LNCAP (cell line): ENCODE data around the gene PPP2R3B.

Experiments used
- TF ChIP-seq, protein P1 (sequence below): fragments of 450-650 bp; IDR thresholded peaks from 2 replicates; pipeline ENCODE4 v1.5.1; 2017; ENCODE audit warnings: mild to moderate bottlenecking

Gene PPP2R3B

DNA sequence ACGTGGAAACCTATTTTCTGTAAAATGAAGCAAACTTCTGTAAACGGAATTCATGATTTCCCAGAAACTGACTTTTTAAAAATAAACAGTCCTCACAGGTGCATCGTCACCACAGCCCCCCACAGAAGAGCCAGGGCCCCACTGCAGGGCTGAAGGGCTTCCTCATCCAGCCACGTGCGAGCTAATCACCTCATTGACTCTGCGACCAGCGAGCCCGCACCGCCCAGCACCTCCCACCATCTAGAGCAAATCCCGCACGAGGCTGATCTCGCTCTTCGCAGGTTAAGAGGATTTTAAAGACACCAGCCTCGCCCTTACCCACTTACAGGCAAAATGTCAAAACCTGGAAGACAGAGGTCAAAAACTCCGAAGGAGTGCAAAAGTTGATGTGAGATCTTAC lies 14.8 kb downstream of the PPP2R3B start:
- TF ChIP-seq, protein P1, sequence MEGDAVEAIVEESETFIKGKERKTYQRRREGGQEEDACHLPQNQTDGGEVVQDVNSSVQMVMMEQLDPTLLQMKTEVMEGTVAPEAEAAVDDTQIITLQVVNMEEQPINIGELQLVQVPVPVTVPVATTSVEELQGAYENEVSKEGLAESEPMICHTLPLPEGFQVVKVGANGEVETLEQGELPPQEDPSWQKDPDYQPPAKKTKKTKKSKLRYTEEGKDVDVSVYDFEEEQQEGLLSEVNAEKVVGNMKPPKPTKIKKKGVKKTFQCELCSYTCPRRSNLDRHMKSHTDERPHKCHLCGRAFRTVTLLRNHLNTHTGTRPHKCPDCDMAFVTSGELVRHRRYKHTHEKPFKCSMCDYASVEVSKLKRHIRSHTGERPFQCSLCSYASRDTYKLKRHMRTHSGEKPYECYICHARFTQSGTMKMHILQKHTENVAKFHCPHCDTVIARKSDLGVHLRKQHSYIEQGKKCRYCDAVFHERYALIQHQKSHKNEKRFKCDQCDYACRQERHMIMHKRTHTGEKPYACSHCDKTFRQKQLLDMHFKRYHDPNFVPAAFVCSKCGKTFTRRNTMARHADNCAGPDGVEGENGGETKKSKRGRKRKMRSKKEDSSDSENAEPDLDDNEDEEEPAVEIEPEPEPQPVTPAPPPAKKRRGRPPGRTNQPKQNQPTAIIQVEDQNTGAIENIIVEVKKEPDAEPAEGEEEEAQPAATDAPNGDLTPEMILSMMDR: no peak

DNA sequence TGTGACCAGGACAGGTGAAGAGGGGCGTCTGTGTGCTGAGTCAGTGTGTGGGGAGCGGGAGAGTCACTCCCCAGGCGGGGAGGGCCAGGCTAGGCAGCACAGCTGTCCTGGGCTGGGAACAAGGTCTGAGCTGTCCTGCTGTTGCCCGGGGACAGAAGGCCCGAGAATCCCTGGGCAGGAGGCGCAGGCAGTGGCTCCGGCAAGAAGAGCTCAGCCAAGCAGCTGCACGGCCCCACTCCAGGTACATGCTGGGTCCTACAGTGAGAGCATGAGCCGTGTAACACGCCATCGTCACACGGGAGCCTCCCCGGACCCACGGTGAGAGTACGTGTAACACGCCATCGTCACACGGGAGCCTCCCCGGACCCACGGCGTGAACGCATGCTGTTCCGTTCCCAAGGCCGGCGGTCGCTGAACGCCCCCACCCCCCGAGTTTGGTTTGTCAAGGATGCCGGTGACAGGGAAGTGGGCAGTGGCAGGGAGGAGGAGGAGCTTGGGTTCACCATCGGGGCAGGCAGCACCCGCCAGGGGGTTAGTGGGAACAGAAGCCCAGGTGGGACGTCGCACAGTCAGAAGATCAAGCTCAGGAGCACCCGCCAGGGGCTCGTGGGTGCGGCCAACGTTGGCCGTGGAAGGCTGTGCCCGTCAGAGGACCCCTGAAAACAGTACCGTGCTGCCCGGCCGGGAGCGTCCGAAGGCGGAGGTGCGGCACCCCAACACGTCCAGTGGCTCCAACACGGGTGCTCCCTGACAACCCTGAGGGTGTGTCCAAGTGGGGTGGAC lies 15.6 kb downstream of the PPP2R3B start:
- TF ChIP-seq, protein P1: no peak

DNA sequence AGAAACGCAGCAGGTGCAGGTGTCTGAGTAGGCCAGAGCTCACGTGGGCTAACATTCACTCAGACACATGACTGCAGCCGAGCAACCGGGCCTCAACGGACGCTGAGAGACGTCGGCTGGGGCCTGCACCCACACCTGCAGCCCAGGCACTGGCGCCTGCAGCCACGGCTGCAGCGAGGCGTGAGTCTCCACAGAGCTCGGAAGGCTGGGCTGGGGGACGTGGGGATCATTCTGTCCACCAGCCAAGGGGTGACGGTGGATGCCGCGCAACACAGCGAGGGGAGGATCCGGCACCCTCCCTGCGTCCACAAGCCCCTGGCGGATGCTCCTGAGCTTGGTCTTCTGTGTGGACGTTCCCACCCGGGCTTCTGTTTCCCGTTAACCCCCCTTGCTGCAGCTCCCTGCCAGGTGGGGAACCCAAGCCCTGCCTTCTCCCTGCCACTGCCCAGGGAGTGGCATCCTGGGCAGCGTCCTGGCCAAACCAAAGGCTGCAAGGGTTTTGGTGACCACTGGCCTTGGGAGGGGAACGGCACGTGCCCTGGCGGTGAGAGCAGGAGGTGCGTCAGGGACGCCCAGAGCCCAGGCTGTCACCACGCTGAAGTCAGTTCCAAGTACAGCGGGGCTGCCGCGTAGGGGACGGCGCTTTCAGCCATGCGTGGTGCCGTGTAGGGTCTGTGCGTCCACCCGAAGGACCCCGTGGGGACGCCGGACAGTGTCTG lies 16.3 kb downstream of the PPP2R3B start:
- TF ChIP-seq, protein P1: no peak

GRCh38 chrX:369563-370101 lies 17.1 kb downstream of the PPP2R3B start:
- TF ChIP-seq, protein P1: no peak

DNA sequence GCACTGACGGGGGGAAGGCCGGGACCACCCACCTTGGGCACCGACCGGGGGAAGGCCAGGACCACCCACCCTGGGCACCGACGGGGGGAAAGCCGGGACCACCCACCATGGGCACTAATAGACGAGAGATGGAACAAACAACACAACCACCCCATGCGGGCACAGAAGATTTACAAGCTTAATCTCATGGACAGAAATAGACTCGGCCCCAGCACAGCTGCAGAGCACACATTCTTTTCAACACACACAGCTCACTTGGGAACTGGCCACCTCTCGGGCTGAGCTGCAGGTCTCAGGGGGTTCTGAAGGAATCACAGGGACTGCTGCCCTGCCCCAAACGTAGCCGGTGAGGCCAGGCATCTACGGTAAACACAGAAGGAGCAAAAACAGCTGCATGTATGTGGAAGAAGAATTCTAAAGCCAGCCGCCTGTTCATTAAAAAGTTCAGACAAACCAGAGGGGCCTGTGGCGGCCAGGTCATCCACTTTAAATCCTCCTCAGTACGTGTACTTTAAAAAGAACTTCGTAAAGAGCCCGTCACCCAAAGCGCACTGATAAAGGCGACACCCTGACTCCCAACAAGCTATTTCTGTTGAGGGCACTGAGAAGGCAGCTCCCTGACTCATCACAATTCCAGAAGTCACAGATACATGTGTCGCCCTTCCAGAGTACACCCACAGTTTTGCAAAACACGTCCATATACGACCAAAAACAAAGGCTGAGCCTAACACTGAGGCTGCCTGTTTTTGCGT lies 17.7 kb downstream of the PPP2R3B start:
- TF ChIP-seq, protein P1: no peak

GRCh38 chrX:367866-368265 lies 18.8 kb downstream of the PPP2R3B start:
- TF ChIP-seq, protein P1: no peak

- TF ChIP-seq, protein P1: no peak
Measured at GRCh38 chrX:367349-367748, 19.4 kb downstream of the PPP2R3B start.
